Dermis blood vessel endothelial cell (primary cell): ENCODE measurements around the gene FTCDNL1. TPM values are rescaled to one million over a fixed set of nuclear protein-coding genes. Genes with fewer than 3 reads are reported as not detected.

Experiments used
- DNase-seq: peaks from one replicate; pipeline ENCODE4 v3.0.0; 2010
- total RNA-seq: library from RNA; depleted of rRNA; stranded (reverse); fragments of >200 nt; gene quantifications from 2 replicates; pipeline ENCODE4 v1.2.3, GENCODE V29; 2014

Gene FTCDNL1
- total RNA-seq, 1 donor from 2014 or later: 1.7 TPM

GRCh38 chr2:199739413-199740110 is 111.4 kb downstream of the FTCDNL1 start:
- DNase-seq: peak; percentile 73

GRCh38 chr2:199738727-199739412 is 112.1 kb downstream of the FTCDNL1 start:
- no peak for DNase-seq

GRCh38 chr2:199734651-199735050 is 116.3 kb downstream of the FTCDNL1 start:
- DNase-seq: no peak

- no peak for DNase-seq
Observed at GRCh38 chr2:199734011-199734410, 117.0 kb downstream of the FTCDNL1 start.

- DNase-seq: no peak
Observed at GRCh38 chr2:199727801-199728200, 123.2 kb downstream of the FTCDNL1 start.

- no peak for DNase-seq
Observed at GRCh38 chr2:199727306-199727705, 123.7 kb downstream of the FTCDNL1 start.

DNA sequence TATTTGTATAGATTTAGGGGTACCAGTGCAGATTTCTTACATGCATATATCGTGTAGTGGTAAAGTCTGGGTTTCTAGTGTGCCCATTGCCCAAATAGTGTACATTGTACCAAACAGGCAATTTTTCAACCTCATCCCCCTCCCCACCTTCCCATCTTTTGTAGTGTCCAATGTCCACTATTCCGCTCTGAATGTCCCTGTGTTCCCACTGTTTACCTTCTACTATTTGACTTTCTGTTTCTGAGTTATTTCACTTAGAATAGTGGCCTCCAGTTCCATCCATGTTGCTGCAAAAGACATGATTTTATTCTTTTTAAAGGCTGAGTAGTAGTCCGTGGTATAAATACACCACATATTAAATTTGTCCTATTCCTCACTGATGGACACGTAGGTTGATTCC is 132.9 kb downstream of the FTCDNL1 start:
- no peak for DNase-seq

GRCh38 chr2:199717587-199717907 is 133.4 kb downstream of the FTCDNL1 start:
- no peak for DNase-seq

DNA sequence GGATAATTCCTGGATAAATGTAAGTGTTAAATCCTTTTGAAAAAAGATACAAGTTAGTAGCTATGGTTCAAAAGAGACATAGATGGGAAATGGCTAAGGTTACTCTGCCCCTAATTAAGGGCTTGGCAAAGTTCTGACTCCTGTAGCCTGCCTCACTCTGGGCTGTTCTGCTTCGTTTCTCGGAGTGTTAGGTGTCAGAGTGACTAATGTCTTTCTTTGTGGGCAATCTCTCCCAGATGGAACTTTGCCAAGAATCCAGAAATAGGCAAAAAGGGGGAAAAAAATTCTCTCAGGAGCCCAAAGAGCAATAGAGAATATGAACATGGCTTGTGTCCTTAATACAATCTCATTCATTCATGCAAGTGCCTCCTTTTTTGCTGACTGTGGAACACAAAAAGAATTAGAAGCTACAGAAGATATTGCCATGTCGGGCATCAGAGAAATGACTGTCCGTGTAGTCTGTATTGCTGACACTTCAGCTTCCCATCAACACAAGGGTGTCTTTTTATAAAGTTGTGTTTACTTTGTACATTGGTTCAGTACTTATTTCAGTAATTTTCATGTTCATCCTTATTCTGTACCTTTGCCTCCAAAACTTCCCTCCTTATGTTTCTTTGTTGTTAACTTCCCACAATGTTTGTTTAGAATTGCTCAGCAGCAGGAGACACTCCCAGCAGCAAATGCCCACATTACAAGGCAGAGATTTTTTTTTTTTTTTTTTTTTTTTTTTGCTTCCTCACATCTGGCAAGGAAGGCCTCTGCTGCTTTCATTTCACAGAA is 134.0 kb downstream of the FTCDNL1 start:
- no peak for DNase-seq

DNA sequence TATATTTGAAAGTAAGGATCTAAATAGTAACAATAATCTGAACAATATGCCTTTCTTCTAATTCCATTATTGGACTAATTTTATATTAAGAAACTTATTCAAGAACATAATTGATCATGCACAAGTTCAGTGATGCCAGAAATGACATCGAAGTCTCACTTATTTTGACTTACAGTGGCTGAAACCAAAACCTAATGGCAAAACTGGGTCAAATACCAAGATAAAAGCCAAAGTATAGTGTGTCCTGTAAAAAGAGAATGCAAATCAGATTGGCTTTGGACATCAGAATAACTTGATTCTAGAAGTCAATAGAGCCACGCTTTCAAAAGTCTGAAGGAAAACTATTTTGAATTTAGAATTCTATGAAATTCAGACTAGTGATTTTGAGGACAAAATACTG is 137.2 kb downstream of the FTCDNL1 start:
- DNase-seq: no peak

- no peak for DNase-seq
Observed at GRCh38 chr2:199710551-199710950, 140.4 kb downstream of the FTCDNL1 start.

Other genes with a start within 250 kb of the FTCDNL1 start
- 10.2 and 14.4 TPM in 2 replicates for gene C2orf69, start 60.1 kb upstream of the FTCDNL1 start, total RNA-seq
- 7.4 and 7.7 TPM in 2 replicates for gene TYW5, start 104.3 kb upstream of the FTCDNL1 start, total RNA-seq
- 25.4 and 30.1 TPM in 2 replicates for gene MAIP1, start 104.4 kb upstream of the FTCDNL1 start, total RNA-seq